HG02588 (cell line): ENCODE results near the gene CALD1.
"Not testable (repeated sequence)": the region's sequence is repeated elsewhere in the genome, so short reads cannot be mapped to it uniquely, and the experiment has no call there.

ENCODE experiments used
- ATAC-seq: cut with Tn5 transposase; IDR thresholded peaks from one replicate; pipeline ENCODE4 v1.9.1; 2021; ENCODE audit warnings: mild to moderate bottlenecking, moderate library complexity; ENCODE audit not compliant: unreplicated experiment

CALD1 gene

DNA sequence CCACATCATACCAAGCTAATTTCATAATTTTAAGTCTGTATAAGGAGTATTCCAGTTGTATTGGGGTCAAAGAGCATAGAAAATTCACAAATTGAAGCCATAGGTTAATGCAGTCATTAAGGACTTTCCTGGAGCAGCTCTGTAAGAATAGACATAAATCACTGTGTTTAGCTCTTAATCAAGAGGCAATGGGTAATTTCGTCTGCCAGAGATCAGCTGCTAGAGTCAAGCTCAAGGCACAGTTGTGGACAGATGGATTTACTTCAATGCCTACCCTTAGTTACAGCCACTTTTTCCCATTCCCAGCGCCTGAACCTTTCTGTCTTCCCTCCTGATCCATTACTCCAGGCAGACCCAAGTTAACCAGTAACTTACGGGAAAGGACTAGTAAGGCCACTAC lies 166.3 kb downstream of the CALD1 start:
- ATAC-seq: no peak

DNA sequence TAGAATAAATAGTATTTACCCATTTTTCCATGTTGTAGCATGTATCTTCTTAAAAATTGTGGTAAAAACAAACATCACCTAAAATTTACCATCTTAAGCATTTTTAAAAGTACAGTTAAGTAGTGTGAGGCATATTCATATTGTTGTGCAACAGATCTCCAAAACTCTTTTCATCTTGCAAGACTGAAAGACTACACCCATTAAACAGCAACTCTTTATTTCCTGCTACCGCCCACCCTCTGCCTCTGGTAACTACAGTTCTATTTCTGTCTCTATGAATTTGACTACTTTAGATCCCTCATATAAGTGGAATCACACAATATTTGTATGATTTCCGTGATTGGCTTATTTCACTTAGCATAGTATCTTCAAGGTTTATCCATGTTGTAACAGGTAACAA lies 166.8 kb downstream of the CALD1 start:
- no peak for ATAC-seq

DNA sequence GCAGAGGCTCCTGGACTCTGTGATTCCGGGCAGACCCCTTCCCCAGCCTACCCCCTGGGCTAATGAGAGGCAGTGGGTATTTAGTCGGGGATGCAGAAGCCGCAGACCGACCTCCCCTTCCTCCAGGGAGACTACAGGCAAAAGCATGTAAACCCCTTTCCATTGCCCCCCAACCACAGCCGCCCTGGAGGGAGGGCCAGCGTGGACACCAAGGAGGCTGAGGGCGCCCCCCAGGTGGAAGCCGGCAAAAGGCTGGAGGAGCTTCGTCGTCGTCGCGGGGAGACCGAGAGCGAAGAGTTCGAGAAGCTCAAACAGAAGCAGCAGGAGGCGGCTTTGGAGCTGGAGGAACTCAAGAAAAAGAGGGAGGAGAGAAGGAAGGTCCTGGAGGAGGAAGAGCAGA lies 167.9 kb downstream of the CALD1 start:
- ATAC-seq: no peak

DNA sequence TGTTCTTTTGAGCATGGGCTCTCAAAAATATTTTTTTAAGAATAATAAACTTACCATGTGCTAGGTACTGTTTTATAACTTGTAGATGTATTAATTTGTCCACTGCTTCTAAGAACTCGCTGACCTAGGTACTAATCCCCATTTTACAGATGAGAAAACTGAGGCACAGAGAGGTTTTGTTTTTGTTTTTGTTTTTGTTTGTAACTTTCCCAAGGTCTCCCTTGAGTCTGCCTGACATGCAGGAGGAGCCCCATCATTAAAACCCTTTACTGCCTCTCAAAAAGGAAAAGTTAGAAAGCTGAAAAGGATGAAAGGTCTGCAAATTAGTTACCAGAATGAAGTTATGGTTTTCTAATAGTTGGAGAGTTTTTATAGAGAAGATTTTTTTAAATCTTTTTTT lies 168.4 kb downstream of the CALD1 start:
- ATAC-seq: no peak

DNA sequence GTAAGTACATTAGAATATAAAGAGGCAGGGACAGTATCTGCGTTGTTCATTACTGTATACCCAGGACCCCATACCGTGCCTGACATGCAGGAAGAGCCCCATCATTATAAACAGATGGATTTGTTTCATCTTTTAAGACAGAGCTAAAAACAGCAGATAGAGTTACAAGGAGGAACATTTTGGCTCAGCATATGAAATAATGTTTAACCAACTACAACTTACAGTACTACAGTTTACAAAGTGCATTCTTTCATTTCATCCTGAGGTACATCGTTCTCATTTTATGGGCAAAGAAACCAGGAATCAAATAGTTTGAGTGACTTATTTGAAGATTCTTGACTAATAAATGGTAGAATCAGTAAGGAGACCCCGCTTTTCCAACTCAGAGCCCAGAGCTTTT lies 168.8 kb downstream of the CALD1 start:
- ATAC-seq: no peak

DNA sequence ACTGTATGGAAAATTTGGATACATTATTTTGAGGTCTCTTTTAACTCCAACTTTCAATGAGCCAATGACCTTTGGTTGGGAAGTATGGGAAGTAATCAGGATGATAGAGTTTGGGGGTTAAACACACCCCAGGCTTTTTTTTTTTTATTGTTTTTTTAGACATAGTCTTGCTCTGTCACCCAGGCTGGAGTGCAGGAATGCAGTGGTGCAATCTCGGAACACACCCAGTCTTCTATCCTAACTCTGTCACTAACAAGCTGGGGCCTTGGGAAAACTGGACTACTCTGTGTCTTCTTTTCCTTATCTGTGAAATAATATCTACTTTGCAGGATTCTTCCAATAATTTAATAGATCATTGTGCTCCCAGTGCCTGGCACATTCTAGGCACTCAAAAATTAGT lies 169.3 kb downstream of the CALD1 start:
- ATAC-seq: no peak

DNA sequence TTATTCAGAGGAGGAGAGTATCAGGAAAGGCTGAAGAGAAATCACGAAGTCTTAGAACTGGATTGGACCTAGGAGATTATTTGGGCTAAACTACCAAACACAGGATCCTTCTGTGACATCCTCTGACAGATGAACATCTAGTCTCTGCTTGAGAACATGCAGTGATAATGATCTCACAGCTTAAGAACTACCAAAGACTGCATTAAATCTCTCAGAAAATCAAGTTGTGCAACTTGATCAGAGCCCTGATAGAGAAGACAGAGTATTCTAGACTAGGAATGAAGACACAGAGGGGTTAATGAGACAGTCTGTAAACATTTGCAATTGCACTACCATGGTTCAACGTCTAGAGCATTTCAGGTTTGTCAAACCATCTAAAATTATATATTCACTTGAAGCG lies 169.7 kb downstream of the CALD1 start:
- no peak for ATAC-seq

DNA sequence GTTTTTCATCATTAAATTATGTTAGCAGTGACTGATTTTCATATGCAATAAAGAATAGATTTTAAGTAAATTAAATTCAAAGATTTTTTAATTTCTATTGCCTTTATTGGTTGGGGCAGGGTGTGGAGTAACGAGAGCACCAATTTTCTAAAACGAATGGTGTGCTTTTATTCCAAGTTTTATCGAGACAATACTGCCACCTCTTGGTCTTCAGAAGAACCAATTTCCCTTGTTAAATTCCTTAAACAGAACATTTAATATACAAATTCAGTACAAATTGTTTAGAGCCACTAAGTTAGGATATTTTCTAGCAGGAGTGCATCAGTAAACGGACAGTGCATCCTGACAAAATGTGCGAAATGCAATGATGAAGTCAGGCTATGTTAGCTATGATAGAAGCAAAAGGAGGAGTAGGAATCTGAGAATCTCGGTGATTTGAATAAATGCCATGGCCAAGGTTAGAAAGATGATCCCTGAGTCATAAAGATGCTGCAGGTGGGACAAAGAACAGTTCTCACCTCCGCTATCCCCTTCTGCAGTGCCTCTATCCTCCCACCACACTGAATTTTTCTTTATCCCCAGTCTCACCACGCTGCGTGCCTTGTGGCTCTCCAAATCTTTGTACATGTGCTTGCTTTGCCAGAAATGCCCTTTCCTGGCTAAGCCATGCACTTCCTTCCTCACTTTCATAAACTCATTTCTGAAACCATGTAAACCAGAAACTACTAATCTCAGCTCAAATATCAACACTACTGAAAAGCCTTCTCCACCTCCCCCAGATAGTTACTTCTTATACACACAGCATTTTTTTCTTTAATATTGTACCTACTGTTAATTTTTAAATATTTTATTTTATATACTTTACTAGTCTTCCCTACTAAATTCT lies 175.0 kb downstream of the CALD1 start:
- no peak for ATAC-seq

DNA sequence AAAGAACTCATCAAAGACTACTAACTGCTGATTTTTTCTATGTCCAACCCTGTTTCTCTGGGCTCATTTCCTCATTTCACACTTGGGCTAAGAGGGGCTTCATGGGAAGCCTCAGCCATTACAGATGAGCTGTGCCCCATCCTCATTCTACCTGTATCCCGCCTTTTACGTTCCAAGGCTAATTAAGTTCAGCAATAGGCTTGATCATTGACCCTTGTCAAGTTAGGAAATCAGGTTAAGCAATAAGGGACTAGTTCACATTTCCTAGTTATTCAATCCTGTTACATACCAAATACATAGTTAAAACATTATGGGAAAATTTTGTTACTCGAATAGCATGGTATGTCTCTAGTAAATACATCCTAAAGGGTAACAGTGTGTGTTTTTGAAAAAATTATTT lies 177.6 kb downstream of the CALD1 start:
- no peak for ATAC-seq

DNA sequence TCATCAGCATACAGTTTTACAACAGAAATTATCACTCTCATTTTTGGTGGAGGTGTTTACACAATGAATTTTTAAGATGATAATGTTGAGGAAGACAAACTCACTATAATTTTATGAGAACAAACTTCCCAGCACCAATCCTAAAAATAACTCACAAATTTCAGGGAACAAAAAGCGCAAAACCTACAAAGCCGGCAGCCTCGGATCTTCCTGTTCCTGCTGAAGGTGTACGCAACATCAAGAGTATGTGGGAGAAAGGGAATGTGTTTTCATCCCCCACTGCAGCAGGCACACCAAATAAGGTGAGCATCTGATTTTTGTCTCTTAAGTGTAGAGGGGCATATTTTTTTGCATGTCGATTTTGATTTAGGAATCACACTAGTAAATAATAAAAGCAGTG lies 180.4 kb downstream of the CALD1 start:
- no peak for ATAC-seq

DNA sequence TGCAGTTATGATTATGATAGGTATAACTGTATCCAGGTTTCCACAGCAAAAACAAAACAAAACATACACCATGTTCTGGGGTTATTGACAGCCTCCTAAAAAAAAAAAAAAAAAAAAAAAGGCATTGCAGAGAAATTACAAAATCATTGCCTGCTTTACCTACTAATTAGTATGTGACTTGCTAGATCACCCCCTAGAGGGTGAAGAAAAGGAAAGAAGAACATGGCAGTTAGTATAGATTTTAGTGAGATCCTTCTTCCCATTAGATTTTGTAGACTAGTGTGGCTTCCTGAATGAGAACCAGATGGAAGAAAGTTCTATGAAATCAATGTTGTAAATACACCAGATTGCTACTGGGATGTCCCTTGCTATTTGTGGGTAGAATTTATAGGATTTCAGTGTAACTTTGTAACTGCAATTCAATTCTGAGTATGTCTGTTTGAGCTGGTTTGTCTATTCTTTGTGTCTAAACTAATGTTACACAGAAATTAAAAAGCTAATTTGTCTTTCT lies 182.9 kb downstream of the CALD1 start:
- no peak for ATAC-seq

DNA sequence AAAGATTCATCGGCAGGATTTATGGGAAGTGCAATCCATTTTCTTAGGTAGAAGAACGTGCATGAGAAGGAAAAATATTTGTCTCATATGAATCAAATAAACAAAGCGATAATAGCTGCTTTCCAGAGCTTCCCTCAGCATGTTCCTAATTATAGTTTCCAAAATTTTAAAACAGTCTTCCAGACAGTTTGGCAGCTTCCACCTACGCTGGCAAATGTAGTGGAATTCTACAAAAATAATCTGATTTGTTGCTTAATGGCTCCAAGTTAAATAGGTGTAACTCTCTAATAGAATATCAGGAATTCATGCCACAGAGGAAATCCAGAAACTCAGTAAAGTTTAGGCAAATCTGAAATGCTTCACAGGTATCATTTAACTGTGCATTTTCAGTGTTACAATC lies 183.6 kb downstream of the CALD1 start:
- ATAC-seq: no peak

DNA sequence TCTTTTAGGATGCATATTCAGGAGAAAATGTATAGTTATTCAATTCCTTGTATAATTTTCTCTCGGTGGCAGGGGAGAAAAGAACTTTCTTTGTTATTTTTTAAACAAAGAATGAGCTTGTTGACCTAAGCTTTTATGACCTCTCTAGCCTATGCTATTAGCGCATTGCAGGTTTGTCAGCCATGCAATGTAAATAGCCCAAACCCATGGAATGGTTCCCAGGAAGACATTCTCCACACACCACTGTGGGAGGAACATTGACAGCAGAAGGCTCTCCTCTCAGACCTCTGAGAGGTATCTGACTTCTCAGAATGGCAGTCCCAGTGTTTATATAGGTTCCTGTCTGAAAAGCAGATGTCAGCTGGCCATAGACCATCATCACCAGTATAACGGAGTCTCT lies 187.3 kb downstream of the CALD1 start:
- no peak for ATAC-seq

DNA sequence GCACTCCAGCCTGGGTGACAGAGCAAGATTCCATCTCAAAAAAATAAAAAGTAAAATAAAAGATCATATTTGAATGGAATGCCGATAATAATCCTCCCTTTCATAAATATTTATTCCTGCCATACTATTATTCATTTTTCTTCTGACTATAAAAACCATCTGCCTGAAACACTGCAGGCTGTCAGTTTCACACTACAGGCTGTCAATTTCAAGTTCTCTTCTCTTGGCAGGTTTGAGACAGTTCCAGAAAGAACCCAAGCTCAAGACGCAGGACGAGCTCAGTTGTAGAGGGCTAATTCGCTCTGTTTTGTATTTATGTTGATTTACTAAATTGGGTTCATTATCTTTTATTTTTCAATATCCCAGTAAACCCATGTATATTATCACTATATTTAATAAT lies 188.7 kb downstream of the CALD1 start:
- ATAC-seq: no peak

DNA sequence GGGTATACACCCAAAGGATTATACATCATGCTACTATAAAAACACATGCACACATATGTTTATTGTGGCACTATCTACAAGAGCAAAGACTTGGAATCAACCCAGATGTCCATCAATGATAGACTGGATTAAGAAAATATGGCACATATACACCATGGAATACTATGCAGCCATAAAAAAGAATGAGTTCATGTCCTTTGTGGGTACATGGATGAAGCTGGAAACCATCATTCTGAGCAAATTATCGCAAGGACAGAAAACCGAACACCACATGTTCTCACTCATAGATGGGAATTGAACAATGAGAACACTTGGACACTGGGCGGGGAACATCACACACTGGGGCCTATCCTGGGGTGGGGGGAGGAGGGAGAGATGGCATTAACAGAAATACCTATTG lies 202.2 kb downstream of the CALD1 start:
- not testable (repeated sequence) for ATAC-seq

DNA sequence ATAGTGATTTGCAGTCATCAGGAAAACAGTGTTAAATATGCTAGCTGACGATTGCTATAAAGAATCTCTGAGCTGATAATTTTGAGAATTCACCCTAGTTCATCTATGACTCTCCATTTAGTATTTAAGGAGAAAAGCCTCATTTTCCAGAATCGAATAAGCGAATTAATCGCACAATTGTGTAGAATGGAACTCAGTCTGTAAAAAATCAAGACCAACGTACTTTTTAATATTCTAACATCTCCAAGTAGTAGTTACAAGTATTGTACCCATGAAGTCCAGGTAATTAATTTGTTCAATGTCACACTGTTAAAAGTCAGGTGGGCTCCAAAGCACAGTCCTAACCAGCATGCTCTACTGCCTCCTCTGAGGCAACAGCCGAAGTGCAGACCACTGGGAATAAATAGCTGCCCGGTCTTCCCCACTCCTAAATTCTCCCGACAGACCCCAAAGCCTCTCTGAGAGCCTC lies 206.5 kb downstream of the CALD1 start:
- peak; percentile 31 for ATAC-seq

DNA sequence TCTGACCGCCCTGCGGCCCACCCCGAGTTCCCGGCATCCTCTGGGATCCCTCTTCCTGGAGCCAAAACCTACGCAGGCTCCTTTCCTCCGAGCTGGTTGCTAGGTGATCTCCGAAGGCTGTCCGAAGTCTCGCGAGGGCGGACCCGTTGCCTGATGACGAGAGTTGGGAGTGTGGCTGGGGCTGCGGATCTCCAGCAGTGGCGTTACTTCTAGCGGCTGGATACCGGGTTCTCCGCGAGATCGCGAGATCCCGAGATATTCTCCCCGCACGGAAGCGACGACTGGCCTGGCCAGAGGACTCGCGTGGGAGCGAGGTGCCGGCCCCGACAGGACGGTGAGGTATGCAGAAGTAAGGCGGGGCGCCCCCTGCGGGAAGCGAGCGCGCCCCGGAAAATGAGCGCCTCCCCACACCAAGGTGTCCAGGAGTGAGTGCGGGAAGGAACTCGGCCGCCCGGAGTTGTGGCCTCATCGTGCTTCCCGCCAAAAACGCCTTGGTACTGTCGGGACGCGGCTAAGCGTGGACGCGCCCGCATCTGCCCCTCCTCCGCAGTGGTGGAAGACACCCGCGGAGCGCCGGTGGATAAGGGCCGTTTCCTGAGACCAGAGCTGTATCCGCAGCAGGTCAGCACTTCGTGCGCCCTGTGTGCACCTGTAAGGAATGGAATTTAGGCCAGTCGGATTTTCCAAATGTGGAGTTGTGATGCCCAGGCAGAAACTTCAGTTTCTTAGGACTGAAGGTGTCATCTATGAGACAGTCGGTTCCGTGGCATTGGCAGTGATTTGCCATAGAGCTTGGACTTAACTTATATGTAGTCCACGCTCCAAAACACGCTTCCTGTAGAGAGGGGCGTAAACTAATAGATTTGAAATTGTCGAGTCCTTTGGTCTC lies 207.2 kb downstream of the CALD1 start, which contains the start of gene AGBL3:
TSS of gene AGBL3 (plus strand) at position 146 of the 889 bp plus-strand sequence. CDS start 1,426 bp downstream, outside the sequence.
- peak; percentile 90 for ATAC-seq

DNA sequence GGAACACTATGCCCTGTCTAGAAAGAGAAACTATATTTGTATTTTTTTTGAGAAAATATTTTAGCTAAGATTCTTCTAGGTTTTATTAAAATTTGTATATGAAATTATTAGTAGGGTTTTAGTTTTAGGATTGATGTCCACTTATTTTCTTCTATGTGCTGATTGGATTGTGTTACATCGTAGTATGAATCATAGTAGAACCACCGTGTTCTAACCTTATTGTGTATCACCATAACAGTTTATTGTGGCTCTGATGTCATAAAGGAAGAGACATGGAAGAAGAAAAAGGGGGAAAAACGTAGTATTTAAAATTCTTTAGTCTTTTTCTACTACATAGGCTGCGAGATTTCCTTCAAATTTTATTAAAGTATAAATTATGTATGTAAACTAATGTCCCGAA lies 208.7 kb downstream of the CALD1 start:
- ATAC-seq: no peak

DNA sequence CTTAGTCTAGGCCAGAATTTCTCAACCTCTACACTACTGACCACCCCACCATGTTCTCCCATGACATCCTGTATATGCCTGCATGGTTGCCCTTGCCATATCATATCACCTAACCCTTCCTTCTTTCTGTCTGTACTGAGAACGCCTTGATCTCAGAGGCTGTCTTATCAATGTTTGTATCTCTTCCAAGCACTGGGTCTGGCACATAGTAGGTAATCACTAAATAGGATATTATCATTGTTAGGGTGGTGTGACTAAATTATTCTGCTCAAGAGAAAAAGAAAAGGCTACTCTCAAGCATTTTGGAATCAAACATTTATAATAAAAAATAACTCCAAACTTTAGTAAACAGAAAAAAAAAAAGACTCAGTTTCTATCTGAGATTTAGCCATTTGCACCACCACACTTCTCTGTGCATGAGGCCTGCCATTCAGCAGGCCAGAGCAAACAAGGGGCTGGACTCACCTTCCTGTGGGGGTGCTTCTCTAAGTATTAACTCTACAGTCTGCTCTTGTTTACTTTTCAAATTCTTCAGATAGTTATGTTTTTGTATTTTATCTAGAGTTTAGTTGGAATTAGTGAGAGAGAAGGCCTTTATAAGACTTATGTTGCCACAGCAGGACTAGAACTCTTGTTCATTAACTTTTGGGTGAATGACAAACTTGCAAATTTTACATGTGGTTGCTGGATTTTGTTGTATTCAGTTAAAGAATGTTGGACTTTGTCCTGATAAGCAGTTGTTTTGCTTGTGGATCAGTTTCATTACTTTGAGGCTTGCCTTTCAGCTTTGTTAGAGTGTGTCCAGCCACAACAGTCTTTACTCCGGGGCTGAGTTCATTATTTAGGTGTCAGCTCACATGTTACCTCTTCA lies 212.3 kb downstream of the CALD1 start:
- no peak for ATAC-seq

DNA sequence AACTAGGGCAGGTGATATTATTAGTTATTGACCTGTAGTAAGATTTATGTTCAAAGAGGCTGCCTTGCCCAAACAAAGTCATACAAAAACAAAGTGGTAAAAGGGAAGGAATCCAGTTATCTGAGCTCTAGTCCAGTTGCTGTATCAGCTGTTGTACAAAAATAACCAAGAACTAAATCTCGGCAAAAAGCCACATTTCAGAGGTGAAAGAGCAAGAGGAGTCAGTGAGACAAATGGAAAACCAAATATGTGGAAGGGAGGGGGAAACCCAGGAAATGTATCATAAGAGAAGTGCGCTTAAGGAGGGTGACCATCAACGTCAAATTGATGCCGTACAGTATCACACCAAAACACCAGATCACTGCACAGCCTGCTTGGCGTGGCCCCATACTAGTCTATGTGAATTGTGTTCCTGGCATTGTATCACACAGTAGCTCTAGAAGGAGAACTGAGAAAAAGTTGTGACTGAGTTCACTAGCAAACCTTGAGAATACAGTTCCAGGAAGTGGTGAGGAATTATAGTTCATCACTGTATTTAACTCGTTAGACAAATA lies 213.3 kb downstream of the CALD1 start:
- peak; percentile 54 for ATAC-seq
